Tibial nerve (tissue), 4 donors: ENCODE results near the gene NXPE4. TPM values are rescaled to one million over a fixed set of nuclear protein-coding genes. Genes with fewer than 3 reads are reported as not detected.

ENCODE experiments used
- DNase-seq, 2 donors: peaks; one replicate each; pipeline ENCODE4 v3.0.0-alpha.2; 2019; ENCODE audit warnings: low spot score in 2 of 2
- H3K27ac ChIP-seq, 4 donors: fragments of 200-600 bp; sonication (generic) in 3 of 4; one replicate each; pipeline ENCODE4 v1.5.1; 2017 to 2019; ENCODE audit warnings: mild to moderate bottlenecking in 1 of 4
- H3K27me3 ChIP-seq, 2 donors: fragments of 200-600 bp; sonication (generic) in 1 of 2; one replicate each; pipeline versions ENCODE4 v1.5.1 to v1.6.0; 2017 to 2019
- H3K36me3 ChIP-seq, 3 donors: fragments of 200-600 bp; sonication (generic); one replicate each; pipeline ENCODE4 v1.5.1; 2018 to 2019
- H3K4me1 ChIP-seq, 4 donors: fragments of 200-600 bp; sonication (generic) in 3 of 4; one replicate each; pipeline ENCODE4 v1.5.1; 2017 to 2019
- H3K4me3 ChIP-seq, 4 donors: fragments of 200-600 bp; sonication (generic) in 3 of 4; one replicate each; pipeline ENCODE4 v1.5.1; 2017 to 2019; ENCODE audit warnings: mild to moderate bottlenecking in 1 of 4, moderate library complexity in 1 of 4
- H3K9me3 ChIP-seq, 4 donors: fragments of 200-600 bp; sonication (generic) in 3 of 4; one replicate each; pipeline ENCODE4 v1.5.1; 2017 to 2019
- CTCF ChIP-seq, 5 experiments: fragments of 200-600 bp in 3 of 5; fragments of 450-650 bp in 2 of 5; sonication (generic) in 3 of 5; IDR thresholded peaks; one replicate each; pipeline ENCODE4 v1.5.1; 2016 to 2019; ENCODE audit warnings: antibody characterized with exemption in 5 of 5, mild to moderate bottlenecking in 3 of 5, moderate library complexity in 2 of 5
- EP300 ChIP-seq, 2 donors: sonication (generic); formaldehyde crosslinking; IDR thresholded peaks; one replicate each; pipeline ENCODE4 v1.6.1; 2017; ENCODE audit warnings: antibody characterized with exemption in 2 of 2, mild to moderate bottlenecking in 1 of 2
- POLR2A ChIP-seq, 2 donors: fragments of 450-650 bp; IDR thresholded peaks; one replicate each; pipeline ENCODE4 v1.6.1; 2017; ENCODE audit warnings: antibody characterized with exemption in 2 of 2, mild to moderate bottlenecking in 2 of 2, moderate library complexity in 2 of 2
- WGBS, 2 donors: methylation state at CpG; one replicate each; pipeline ENCODE4 v1.1.5; 2018; 5-methylcytosine and 5-hydroxymethylcytosine counted together
- total RNA-seq, 4 donors: library from RNA; depleted of rRNA; stranded (reverse); fragments of >200 nt; gene quantifications; one replicate each; pipeline ENCODE4 v1.1.0, GENCODE V29; 2016

The NXPE4 gene
- total RNA-seq, 4 donors from 2014 or later = not detected

GRCh38 chr11:114562166-114562916 lies 33.2 kb downstream of the NXPE4 start:
- Histone ChIP-seq H3K27me3 (no peaks in the 10 kb centered on the region), H3K4me3 (no peak overlapping the region), H3K27ac (no peak overlapping the region), H3K36me3 (no peaks in the 10 kb centered on the region), H3K4me1 (no peaks in the 10 kb centered on the region), H3K9me3 (no peaks in the 10 kb centered on the region)
- no peak for DNase-seq
- WGBS, 2 donors = 48 to 51% methylated on average over 3 of the region's 3 CpGs
- TF ChIP-seq EP300 (IDR thresholded peaks at IDR 0.05) (no peak), CTCF (IDR thresholded peaks at IDR 0.05) (no peak), POLR2A (IDR thresholded peaks at IDR 0.05) (no peak)

GRCh38 chr11:114559425-114560310 lies 35.9 kb downstream of the NXPE4 start, which contains the start of gene NXPE1:
Gene NXPE1, minus strand, starts transcription at chr11:114559881. Its CDS starts 8,680 bp downstream, at chr11:114551201.
- H3K4me1 ChIP-seq = no peaks in the 10 kb centered on the region
- WGBS, 2 donors = 73% methylated on average over 4 of the region's 4 CpGs
- no peak within 1 kb of the TSS for H3K4me3 ChIP-seq
- H3K36me3 ChIP-seq = no peaks in the 10 kb centered on the region
- H3K27ac ChIP-seq = no peak within 1 kb of the TSS
- TF ChIP-seq EP300 (IDR thresholded peaks at IDR 0.05) = no peak
- no peak for TF ChIP-seq POLR2A (IDR thresholded peaks at IDR 0.05)
- no peaks in the 10 kb centered on the region for H3K27me3 ChIP-seq
- H3K9me3 ChIP-seq = no peaks in the 10 kb centered on the region
- DNase-seq = no peak

GRCh38 chr11:114556135-114556534 lies 39.5 kb downstream of the NXPE4 start:
- no peaks in the 10 kb centered on the region for H3K9me3 ChIP-seq
- TF ChIP-seq EP300 (IDR thresholded peaks at IDR 0.05) (no peak), CTCF (IDR thresholded peaks at IDR 0.05) (no peak), POLR2A (IDR thresholded peaks at IDR 0.05) (no peak)
- no peaks in the 10 kb centered on the region for H3K27me3 ChIP-seq
- H3K36me3 ChIP-seq = no peaks in the 10 kb centered on the region
- H3K4me1 ChIP-seq = no peaks in the 10 kb centered on the region
- 57 to 58% methylated on average over 1 of the region's 1 CpG for WGBS, 2 donors
- DNase-seq = no peak
- no peak overlapping the region for H3K4me3 ChIP-seq
- H3K27ac ChIP-seq = no peak overlapping the region

GRCh38 chr11:114553642-114554041 lies 41.9 kb downstream of the NXPE4 start:
- DNase-seq = no peak
- no peaks in the 10 kb centered on the region for H3K27me3 ChIP-seq

GRCh38 chr11:114551060-114551459 lies 44.5 kb downstream of the NXPE4 start:
- Histone ChIP-seq H3K27ac (no peak overlapping the region), H3K9me3 (no peaks in the 10 kb centered on the region), H3K36me3 (no peaks in the 10 kb centered on the region), H3K4me3 (no peak overlapping the region), H3K27me3 (no peaks in the 10 kb centered on the region), H3K4me1 (no peaks in the 10 kb centered on the region)
- no peak for DNase-seq
- TF ChIP-seq POLR2A (IDR thresholded peaks at IDR 0.05) (no peak), EP300 (IDR thresholded peaks at IDR 0.05) (no peak), CTCF (IDR thresholded peaks at IDR 0.05) (no peak)
- WGBS, 2 donors = 92 to 94% methylated on average over 4 of the region's 4 CpGs

More at GRCh38 chr11:114553642-114554041, 41.9 kb downstream of the NXPE4 start:
- TF ChIP-seq EP300 (IDR thresholded peaks at IDR 0.05) (no peak), CTCF (IDR thresholded peaks at IDR 0.05) (no peak), POLR2A (IDR thresholded peaks at IDR 0.05) (no peak)
- Histone ChIP-seq H3K36me3 (no peaks in the 10 kb centered on the region), H3K27ac (no peak overlapping the region), H3K9me3 (no peaks in the 10 kb centered on the region), H3K4me1 (no peaks in the 10 kb centered on the region), H3K4me3 (no peak overlapping the region)
- WGBS, 2 donors = 68 to 78% methylated on average over 2 of the region's 2 CpGs
